Renal cortex interstitium (tissue), 11 donors: ENCODE data around the gene MAN1C1. TPM values are rescaled to one million over a fixed set of nuclear protein-coding genes. Genes with fewer than 3 reads are reported as not detected.
"Not testable (repeated sequence)": the region's sequence is repeated elsewhere in the genome, so short reads cannot be mapped to it uniquely, and the experiment has no call there.

Experiments
- DNase-seq, 11 donors: peaks; one replicate each; pipeline ENCODE4 v3.0.0-alpha.2; 2013; ENCODE audit warnings: low read depth in 9 of 11, low spot score in 4 of 11; ENCODE audit errors: extremely low read depth in 1 of 11
- polyA plus RNA-seq, 3 donors: library from polyadenylated mRNA; unstranded; fragments of 120-200 nt; gene quantifications; one replicate each; pipeline ENCODE4 v1.2.1, GENCODE V29; 2013; ENCODE audit not compliant: insufficient read length in 3 of 3

The MAN1C1 gene
- polyA plus RNA-seq, 3 donors: 12.4 to 18.0 (median 14.0) TPM

- DNase-seq: no peak
Observed at GRCh38 chr1:25718732-25719131, 102.1 kb downstream of the MAN1C1 start.

- DNase-seq: no peak
Observed at GRCh38 chr1:25720624-25721023, 104.0 kb downstream of the MAN1C1 start.

DNA sequence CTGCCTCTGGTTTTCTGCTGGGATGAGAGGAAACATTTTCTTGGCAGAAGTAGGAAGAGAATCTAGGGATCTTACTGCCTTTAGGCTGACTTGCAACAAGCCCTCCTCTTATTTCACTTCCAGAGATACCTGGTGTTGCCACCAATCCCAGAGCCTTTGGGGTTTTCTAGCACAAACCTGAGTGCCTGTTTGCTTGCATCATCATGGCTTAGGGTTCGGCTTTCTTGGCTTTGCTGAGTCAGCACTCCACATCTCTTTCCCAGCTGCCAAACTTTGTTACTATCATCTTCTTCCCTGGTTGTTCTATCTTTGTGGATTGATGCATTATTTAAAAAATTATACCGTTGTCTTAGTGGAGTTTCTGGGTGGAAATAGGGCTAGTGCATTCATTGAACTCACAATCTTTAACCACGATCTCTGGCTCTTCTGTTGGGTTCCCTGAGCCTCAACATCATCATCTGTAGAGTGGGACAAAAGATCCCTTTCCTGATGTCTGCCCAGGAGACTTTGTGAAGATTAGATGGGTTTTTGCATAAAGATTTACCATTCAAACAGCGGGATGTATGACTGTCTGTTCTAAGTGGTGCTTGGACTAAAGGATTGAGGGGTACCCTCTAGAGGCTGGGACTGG is 106.8 kb downstream of the MAN1C1 start:
- DNase-seq: no peak

DNA sequence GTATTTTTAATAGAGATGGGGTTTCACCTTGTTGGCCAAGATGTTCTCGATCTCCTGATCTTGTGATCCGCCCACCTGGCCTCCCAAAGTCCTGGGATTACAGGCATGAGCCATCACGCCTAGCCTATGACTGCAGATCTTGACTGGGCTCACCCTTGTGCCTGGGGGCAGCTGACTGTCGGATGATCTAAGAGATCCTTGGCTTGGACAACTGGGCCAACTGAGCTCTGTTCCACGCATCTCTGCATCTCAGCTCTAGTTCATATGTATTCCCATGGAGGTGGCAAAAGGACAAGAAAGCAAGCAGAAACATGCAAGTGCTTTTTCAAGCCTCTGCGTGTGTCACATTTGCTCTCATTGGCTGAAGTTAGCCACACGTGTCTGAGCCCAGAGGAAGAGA is 107.6 kb downstream of the MAN1C1 start:
- no peak for DNase-seq

- no peak for DNase-seq
Observed at GRCh38 chr1:25724966-25725365, 108.4 kb downstream of the MAN1C1 start.

- no peak for DNase-seq
Observed at GRCh38 chr1:25725482-25725881, 108.9 kb downstream of the MAN1C1 start.

- no peak for DNase-seq
Observed at GRCh38 chr1:25727088-25727487, 110.5 kb downstream of the MAN1C1 start.

GRCh38 chr1:25727635-25728286 is 111.2 kb downstream of the MAN1C1 start:
- DNase-seq: peak in 5 of 11 donors; percentile 35 to 62 (median 39)

- no peak for DNase-seq
Observed at GRCh38 chr1:25728301-25728935, 111.8 kb downstream of the MAN1C1 start.

GRCh38 chr1:25729045-25729444 is 112.5 kb downstream of the MAN1C1 start:
- no peak for DNase-seq

GRCh38 chr1:25729790-25730644 is 113.4 kb downstream of the MAN1C1 start:
- DNase-seq: no peak

GRCh38 chr1:25731148-25731547 is 114.6 kb downstream of the MAN1C1 start:
- DNase-seq: no peak

- DNase-seq: no peak
Observed at GRCh38 chr1:25731626-25732370, 115.2 kb downstream of the MAN1C1 start.

DNA sequence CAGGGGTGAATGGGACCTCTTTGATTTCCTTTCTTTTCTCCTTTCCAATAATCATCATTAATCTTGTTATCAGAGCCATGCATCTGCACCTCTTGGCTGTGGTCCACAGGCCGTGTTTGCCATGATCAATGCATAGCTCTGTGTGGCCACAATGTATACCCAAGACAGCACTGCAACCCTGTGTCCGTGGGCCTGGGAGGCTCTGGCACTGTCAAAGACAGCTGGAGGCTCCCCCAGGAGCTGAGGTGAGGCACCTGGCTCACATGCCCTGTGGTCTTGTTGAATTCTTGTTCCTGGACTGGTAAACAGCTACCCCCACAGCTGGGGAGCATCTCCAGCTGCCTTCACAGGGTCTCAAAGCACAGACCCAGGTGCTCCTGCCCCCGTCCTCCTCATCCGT is 116.2 kb downstream of the MAN1C1 start:
- no peak for DNase-seq

GRCh38 chr1:25733271-25733670 is 116.7 kb downstream of the MAN1C1 start:
- no peak for DNase-seq

DNA sequence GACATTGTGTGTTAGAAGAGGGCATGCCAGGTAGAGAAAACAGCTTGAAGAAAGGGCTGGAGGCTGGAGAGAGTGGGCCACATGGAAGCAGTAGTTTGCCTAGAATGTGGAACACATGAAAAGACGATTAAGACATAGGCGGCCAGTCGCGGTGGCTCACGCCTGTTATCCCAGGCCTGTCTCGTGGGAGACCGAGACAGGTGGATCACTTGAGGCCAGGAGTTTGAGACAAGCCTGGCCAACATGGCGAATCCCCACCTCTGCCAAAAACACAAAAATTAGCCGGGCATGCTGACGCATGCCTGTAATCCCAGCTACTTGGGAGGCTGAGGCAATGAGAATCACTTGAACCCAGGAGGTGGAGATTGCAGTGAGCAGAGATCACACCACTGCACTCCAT is 118.4 kb downstream of the MAN1C1 start:
- DNase-seq: not testable (repeated sequence)

DNA sequence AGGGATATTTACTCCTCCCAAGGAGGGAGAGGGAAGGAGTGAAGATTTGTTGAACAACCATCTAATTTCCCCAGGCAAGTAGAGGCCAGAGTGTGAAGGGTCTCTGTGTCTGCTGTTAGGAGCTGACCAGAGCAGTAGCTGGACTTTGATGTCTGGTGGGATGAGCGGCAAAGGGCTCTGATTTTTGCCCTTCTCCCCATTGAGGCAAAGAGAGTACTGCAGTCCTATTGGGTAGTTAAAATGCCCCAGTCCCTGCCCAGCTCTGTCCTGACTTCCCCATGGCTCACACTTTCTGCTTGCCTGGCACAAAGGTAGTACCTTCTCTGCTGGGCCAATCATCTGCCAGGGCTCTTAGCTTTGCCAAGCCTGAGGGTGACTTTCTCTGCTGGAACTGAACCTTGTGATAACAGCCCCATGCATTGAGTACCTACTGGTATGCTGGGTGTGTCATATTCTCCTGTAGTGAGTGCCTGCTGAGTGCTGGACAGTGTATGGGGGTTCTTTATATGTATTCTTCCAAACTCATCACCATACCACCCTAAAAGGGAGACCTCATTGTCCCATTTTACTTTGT is 119.5 kb downstream of the MAN1C1 start:
- no peak for DNase-seq

- DNase-seq: peak; percentile 39 to 86 (median 67)
Observed at GRCh38 chr1:25737130-25737529, 120.5 kb downstream of the MAN1C1 start.

DNA sequence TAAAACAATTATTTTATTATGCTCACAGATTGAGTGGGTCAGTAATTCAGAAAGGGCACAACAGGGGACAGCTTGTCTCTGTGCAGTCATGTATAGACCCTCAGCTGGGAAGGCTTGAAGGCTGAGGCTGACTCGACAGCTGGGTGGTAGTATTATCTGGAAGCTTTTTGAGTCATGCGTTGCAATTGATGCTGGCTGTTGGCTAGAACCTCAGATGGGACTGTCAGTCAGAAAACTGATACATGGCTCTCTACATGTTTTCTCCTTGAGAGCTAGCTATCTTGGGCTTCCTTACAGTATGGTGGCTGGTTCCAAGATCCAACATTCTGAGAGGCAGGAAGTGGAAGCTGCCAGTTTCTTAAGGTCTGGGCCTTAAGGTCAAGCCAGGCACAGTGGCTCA is 121.9 kb downstream of the MAN1C1 start:
- DNase-seq: no peak
